ENCODE data around the gene LPAR6. TPM values are rescaled to one million over a fixed set of nuclear protein-coding genes. Genes with fewer than 3 reads are reported as not detected.
A peak's percentile ranks its signal among the peaks of the same experiment; 100 is the strongest.

The LPAR6 gene
- total and polyA plus RNA-seq, 2 of the 13 experiments (the other 11 are each of a cell fraction or from before 2014, with no cell fraction given): 24.4 to 149 TPM

DNA sequence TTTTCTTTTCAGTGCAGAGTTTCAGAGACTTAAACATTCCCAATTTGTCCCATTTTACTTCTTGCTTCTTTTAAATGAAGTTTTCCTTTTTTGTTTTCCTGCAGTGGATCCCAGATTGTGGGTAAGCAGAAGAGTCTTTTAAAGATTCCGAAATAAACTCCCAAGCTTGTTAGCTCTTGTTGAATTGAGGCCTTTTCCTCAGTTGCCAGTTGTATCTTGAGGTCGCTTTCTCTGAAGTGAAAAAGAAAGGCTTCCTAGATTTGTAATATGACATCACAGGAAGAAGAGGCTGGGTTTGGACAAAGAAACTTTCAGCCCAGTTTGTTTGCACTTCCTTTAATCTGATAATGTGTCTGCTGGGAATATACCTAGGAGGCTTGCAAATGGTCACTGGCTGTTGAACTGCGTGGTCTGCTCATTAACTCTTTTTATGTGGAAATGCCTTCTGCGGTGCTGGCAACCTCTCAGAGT lies at the start of gene LPAR6 (continued):
- TF ChIP-seq, protein P1, sequence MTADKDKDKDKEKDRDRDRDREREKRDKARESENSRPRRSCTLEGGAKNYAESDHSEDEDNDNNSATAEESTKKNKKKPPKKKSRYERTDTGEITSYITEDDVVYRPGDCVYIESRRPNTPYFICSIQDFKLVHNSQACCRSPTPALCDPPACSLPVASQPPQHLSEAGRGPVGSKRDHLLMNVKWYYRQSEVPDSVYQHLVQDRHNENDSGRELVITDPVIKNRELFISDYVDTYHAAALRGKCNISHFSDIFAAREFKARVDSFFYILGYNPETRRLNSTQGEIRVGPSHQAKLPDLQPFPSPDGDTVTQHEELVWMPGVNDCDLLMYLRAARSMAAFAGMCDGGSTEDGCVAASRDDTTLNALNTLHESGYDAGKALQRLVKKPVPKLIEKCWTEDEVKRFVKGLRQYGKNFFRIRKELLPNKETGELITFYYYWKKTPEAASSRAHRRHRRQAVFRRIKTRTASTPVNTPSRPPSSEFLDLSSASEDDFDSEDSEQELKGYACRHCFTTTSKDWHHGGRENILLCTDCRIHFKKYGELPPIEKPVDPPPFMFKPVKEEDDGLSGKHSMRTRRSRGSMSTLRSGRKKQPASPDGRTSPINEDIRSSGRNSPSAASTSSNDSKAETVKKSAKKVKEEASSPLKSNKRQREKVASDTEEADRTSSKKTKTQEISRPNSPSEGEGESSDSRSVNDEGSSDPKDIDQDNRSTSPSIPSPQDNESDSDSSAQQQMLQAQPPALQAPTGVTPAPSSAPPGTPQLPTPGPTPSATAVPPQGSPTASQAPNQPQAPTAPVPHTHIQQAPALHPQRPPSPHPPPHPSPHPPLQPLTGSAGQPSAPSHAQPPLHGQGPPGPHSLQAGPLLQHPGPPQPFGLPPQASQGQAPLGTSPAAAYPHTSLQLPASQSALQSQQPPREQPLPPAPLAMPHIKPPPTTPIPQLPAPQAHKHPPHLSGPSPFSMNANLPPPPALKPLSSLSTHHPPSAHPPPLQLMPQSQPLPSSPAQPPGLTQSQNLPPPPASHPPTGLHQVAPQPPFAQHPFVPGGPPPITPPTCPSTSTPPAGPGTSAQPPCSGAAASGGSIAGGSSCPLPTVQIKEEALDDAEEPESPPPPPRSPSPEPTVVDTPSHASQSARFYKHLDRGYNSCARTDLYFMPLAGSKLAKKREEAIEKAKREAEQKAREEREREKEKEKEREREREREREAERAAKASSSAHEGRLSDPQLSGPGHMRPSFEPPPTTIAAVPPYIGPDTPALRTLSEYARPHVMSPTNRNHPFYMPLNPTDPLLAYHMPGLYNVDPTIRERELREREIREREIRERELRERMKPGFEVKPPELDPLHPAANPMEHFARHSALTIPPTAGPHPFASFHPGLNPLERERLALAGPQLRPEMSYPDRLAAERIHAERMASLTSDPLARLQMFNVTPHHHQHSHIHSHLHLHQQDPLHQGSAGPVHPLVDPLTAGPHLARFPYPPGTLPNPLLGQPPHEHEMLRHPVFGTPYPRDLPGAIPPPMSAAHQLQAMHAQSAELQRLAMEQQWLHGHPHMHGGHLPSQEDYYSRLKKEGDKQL (CRISPR knock-in tag; IDR thresholded peaks at IDR 0.05; ENCODE audit: low read depth): peak; percentile 58; the same call in 1 of the 2 replicates
- TF ChIP-seq BRD4 (CRISPR knock-in tag; IDR thresholded peaks at IDR 0.05) (no peak), PHF21A (CRISPR knock-in tag; IDR thresholded peaks at IDR 0.05) (peak; percentile 71), POLR2A (IDR thresholded peaks at IDR 0.05; ENCODE audit: insufficient read depth in 1 of 2, low read depth in 2 of 2, low read length in 2 of 2) (peak; percentile 61 to 66; a peak in 3 of 4 replicates), ATF1 (CRISPR knock-in tag; IDR thresholded peaks at IDR 0.05) (peak; percentile 72; the same call in 1 of the 2 replicates), UBTF (CRISPR knock-in tag; IDR thresholded peaks at IDR 0.05) (no peak), CBX1 (IDR thresholded peaks at IDR 0.05; ENCODE audit: low read depth) (no peak), THRA (CRISPR knock-in tag; IDR thresholded peaks at IDR 0.05; ENCODE audit: borderline replicate concordance) (peak; percentile 16; the same call in 1 of the 2 replicates), ZNF274 (CRISPR knock-in tag; IDR thresholded peaks at IDR 0.05) (no peak), ZSCAN21 (CRISPR knock-in tag; IDR thresholded peaks at IDR 0.05; ENCODE audit: borderline replicate concordance) (no peak), ZBTB42 (CRISPR knock-in tag; IDR thresholded peaks at IDR 0.05) (no peak)
- TF ChIP-seq, protein P2, sequence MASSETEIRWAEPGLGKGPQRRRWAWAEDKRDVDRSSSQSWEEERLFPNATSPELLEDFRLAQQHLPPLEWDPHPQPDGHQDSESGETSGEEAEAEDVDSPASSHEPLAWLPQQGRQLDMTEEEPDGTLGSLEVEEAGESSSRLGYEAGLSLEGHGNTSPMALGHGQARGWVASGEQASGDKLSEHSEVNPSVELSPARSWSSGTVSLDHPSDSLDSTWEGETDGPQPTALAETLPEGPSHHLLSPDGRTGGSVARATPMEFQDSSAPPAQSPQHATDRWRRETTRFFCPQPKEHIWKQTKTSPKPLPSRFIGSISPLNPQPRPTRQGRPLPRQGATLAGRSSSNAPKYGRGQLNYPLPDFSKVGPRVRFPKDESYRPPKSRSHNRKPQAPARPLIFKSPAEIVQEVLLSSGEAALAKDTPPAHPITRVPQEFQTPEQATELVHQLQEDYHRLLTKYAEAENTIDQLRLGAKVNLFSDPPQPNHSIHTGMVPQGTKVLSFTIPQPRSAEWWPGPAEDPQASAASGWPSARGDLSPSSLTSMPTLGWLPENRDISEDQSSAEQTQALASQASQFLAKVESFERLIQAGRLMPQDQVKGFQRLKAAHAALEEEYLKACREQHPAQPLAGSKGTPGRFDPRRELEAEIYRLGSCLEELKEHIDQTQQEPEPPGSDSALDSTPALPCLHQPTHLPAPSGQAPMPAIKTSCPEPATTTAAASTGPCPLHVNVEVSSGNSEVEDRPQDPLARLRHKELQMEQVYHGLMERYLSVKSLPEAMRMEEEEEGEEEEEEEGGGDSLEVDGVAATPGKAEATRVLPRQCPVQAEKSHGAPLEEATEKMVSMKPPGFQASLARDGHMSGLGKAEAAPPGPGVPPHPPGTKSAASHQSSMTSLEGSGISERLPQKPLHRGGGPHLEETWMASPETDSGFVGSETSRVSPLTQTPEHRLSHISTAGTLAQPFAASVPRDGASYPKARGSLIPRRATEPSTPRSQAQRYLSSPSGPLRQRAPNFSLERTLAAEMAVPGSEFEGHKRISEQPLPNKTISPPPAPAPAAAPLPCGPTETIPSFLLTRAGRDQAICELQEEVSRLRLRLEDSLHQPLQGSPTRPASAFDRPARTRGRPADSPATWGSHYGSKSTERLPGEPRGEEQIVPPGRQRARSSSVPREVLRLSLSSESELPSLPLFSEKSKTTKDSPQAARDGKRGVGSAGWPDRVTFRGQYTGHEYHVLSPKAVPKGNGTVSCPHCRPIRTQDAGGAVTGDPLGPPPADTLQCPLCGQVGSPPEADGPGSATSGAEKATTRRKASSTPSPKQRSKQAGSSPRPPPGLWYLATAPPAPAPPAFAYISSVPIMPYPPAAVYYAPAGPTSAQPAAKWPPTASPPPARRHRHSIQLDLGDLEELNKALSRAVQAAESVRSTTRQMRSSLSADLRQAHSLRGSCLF (CRISPR knock-in tag; IDR thresholded peaks at IDR 0.05; ENCODE audit: borderline replicate concordance): no peak

All from HepG2 (cell line).